HTR-8/SVneo (cell line): ENCODE data around the gene MBD3L3.
A peak's percentile ranks its signal among the peaks of the same experiment; 100 is the strongest.
"Not testable (repeated sequence)": the region's sequence is repeated elsewhere in the genome, so short reads cannot be mapped to it uniquely, and the experiment has no call there.

ENCODE experiments used
- DNase-seq: peaks from one replicate; pipeline ENCODE4 v3.0.0; 2011; ENCODE audit warnings: low spot score, mixed read lengths; ENCODE audit not compliant: insufficient read length
- FAIRE-seq: peaks from 2 replicates; lab custom pipeline; 2011; peaks lifted over from hg19 to GRCh38; lab: Jason Lieb, UNC

The MBD3L3 gene

GRCh38 chr19:7058576-7058975, at the start of gene MBD3L3:
Gene MBD3L3, minus strand, starts transcription at chr19:7058676. Its CDS starts 71 bp downstream, at chr19:7058605.
- not testable (repeated sequence) for DNase-seq, FAIRE-seq

DNA sequence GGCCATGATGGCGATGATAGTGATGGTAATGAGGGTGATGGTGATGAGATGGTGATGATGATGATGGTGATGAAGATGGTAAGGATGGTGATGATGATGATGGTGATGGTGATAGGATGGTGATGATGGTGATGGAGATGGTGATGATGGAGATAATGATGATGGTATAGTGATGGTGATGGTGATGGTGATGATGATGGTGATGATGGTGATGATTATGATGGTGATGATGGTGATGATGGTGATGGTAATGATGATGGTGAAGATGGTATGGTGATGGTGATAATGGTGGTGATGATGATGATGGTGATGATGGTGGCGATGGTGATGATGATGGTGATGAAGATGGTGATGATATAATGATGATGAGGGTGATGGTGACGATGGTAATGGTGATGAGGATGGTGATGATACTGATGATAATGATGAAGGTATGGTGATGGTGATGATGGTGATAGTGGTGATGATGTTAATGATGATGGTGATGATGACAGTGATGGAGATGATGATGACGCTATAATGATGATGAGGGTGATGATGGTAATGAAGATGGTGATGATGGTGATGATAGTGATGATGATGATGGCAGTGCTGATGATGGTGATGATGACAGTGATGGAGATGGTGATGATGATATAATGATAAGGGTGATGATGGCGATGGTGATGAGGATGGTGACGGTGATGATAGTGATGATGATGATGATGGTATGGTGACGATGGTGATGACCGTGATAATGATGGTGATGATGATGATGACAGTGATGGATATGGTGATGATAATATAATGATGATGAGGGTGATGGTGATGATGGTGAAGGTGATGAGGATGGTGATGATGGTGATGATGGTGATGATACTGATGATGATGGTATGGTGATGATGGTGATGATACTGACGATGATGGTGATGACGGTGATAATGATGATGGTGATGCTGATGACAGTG, 48.5 kb upstream of the MBD3L3 start:
- DNase-seq (no peak), FAIRE-seq (peak; percentile 98)

DNA sequence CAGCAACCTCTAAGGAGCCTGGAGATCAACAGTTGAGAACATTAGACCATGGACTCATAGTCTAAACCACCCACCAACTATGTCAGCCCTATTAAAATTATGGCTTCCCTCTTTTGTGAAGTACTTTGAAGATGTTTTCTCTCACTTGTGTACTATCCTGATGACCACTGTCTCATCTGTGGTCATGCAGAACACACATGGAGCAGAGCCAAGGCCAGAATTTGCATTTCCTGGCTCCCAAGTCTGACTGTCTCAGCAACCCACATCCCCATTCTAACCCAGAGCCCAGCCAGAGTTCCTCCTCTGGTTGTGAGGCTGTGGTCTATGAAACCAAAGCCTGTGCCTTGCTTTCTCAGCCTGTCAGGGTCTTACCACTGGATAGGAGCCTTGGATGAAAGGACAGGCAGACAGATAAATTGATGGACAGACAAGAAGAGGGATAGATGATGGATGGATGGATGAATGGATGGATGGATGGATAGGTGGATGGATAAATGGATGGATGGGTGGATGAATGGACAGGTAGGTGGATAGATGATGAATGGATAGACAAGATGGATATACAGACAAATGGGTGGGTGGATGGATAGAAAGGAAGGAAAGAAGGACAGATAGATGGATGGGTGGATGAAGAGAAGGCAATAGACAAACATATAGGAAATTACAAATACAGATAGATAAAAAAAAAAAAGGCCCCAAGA, 46.4 kb upstream of the MBD3L3 start:
- FAIRE-seq (no peak), DNase-seq (no peak)

- FAIRE-seq, result no peak
- no peak for DNase-seq
These were observed 43.2 kb upstream of the MBD3L3 start for GRCh38 chr19:7101498-7102253.

DNA sequence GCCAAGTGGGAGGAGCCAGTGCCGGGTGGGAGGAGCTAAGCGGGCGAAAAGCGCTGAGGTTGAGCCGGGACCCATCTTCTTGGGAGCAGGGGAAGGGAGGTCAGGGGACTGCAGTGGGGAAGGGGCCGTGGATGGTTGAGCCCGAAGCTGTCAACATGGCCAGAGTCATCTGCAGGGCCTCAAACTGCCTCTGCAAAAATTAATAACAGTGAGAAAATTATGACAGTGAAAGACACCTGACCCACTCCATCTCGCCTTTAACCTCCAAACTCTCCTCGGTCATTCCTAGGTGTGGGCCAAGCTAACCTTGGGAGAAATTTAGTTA, 41.1 kb upstream of the MBD3L3 start:
- DNase-seq (no peak), FAIRE-seq (no peak)

- peak; percentile 93 for FAIRE-seq
- DNase-seq, result peak; percentile 94
These were observed 40.5 kb upstream of the MBD3L3 start for GRCh38 chr19:7098701-7099596.

- FAIRE-seq (no peak), DNase-seq (no peak)
These were observed 39.6 kb upstream of the MBD3L3 start for GRCh38 chr19:7098096-7098495.

- FAIRE-seq (no peak), DNase-seq (no peak)
These were observed 30.5 kb upstream of the MBD3L3 start for GRCh38 chr19:7088999-7089398.

- no peak for DNase-seq
- FAIRE-seq, result no peak
These were observed 24.8 kb upstream of the MBD3L3 start for GRCh38 chr19:7083076-7083956.

- FAIRE-seq, result no peak
- DNase-seq, result no peak
These were observed 19.5 kb upstream of the MBD3L3 start for GRCh38 chr19:7078008-7078407.

- FAIRE-seq, result no peak
These were observed 17.7 kb upstream of the MBD3L3 start for GRCh38 chr19:7076151-7076550.

DNA sequence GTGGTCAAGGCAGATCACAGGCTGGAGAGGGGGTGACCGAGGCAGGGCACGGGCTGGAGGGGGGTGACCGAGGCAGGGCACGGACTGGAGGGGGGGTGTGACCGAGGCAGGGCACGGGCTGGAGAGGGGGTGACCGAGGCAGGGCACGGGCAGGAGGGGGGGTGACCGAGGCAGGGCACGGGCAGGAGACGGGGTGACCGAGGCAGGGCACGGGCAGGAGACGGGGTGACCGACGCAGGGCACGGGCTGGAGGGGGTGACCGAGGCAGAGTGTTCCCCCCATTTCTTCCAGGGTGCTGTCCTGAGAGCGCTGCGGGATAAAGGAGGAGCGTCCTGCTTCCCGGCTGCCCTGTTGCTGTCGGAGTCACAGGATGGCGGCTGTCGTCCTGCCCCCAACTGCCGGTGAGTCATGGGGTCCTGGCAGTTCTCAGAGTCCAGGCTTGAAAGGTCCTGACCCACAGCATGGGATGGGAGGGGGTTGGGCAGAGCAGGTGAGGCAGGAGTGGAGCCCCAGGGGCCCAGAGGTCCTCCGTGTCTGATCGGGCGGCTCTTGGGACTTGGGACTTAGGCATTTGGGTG, 16.3 kb upstream of the MBD3L3 start:
- FAIRE-seq, result no peak
- DNase-seq, result no peak

More at GRCh38 chr19:7076151-7076550, 17.7 kb upstream of the MBD3L3 start:
- no peak for DNase-seq

DNA sequence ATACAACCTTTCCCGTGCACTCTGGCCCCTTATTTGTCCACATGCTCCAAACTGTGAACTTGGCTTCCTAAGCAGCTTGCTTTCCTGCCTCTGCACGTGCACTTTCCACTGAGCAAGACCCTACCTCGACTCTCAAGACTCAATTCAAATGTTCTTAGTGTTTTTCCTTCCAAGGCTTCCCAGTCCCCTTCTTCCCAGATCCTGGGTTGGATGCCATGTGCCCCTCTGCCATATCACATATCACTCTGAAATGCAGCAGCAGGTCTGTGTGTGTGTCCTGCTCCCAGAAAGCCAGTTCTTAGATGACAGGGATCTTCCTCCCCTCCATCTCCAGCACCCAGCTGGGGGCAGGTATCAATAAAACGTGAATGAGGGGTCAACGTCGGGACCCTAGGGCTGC, 14.1 kb upstream of the MBD3L3 start:
- no peak for DNase-seq
- FAIRE-seq, result no peak

GRCh38 chr19:7069904-7070226, 11.4 kb upstream of the MBD3L3 start:
- DNase-seq (no peak), FAIRE-seq (no peak)

DNA sequence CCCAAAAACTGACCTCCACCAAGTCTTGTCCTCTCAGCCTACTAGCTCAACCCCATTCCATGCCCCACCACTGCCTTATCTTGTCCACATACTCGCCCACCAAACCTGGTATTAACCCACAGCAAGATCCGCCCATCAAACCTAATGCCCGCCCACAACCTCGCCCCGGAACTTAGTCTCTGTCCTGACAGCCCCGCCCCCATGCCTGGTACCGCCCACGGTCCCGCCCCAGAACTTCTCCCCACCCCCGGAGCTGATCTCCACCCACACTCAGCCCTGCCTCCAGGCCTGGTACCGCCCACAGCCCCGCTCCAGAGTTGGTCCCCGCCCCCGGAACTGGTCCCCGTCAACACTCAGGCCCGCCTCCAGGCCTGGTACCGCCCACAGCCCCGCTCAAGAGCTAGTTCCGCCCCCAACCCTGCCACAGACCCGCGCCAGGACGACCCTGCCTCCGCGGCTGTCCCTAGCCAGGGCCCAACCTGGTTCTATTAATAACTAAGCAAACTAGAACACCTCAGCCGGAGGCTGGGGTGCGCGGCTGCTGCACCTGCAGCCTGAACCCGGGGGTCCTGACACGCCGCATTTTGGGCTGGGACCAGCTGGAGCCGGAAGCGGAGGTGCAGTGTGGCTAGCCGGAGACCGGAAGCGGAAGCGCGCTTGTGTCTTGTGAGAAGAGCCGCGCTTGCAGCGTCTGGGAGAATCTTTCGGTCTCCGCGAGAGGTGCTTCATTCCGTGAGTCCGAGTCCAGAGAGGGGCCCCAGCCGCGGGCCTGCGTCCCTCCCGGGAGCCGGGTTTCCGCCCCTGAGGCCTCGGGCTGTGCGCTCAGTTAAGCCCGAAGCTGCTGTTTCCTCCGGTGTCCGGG, 10.8 kb upstream of the MBD3L3 start, which contains the start of gene ZNF557:
Gene ZNF557 (plus strand): TSS at position 662 of the 862 bp plus-strand sequence. CDS start 5,372 bp downstream, outside the sequence.
- DNase-seq (peak; percentile 88), FAIRE-seq (peak; percentile 99)

DNA sequence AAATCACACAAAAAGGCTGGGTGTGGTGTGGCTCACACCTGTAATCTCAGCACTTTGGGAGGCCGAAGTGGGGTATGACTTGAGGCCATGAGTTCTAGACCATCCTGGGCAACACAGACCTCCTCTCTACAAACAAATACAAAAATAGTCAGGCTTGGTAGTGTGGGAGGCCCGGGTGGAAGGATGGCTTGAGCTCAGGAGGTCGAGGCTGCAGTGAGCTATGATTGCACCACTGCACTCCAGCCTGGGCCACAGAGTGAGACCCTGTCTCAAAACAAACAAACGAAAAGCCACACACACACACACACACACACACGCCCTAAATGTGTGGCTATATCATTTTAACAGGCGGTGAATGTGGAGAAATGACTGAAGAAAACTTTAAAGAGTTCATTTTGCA, 10.1 kb upstream of the MBD3L3 start:
- DNase-seq (no peak), FAIRE-seq (no peak)

DNA sequence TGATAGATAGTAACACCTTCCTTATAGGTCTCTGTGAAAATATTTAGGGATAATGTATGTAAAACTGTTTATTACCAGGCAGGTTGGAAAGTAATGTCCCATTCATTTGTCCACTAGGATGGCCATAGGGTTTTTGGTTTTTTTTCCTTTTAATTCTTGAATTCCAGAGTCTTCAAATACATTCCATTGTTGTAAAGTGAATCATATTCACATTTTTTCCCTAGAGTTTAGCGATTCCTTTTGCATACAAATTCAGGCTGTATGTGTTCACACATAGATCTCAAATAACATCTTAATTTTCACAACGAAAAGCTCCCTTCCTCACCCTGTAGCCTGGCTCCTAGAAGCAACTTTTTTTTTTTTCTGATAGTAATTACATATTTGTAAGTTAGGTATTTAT, 9.2 kb upstream of the MBD3L3 start:
- no peak for FAIRE-seq
- no peak for DNase-seq
